Fibroblast of the conjunctiva (primary cell): ENCODE data around the gene LRRC63.
"Not testable (repeated sequence)": the region's sequence is repeated elsewhere in the genome, so short reads cannot be mapped to it uniquely, and the experiment has no call there.

Experiments
- DNase-seq: peaks from one replicate; pipeline ENCODE4 v3.0.0-alpha.2; 2010; ENCODE audit warnings: low read depth

The LRRC63 gene, protein sequence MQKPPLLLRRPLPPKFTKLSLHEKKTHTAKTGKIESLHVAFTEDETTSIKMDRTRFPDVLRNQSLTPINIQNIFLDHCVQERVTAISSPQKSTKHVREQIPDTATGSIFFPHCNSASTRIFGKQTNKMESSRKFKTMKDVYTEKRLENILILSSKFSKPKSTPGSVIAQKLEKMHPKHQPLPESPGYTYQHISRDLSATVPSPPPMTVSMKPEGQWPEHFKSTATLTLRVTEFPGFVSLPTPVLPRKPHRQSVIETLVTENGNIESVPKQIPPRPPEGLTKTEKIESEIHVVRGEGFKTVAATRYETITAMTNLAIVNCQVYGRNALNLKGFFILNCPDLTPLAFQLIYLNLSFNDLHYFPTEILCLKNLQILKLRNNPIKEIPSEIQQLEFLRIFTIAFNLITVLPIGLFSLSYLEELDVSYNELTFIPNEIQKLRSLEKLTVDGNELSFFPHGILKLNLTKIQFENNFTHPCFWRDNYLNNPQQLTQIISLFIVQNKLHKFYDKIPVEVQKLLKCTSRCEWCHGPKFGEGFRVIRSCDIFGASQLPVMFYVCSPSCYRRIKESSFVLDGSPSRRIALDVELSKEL

DNA sequence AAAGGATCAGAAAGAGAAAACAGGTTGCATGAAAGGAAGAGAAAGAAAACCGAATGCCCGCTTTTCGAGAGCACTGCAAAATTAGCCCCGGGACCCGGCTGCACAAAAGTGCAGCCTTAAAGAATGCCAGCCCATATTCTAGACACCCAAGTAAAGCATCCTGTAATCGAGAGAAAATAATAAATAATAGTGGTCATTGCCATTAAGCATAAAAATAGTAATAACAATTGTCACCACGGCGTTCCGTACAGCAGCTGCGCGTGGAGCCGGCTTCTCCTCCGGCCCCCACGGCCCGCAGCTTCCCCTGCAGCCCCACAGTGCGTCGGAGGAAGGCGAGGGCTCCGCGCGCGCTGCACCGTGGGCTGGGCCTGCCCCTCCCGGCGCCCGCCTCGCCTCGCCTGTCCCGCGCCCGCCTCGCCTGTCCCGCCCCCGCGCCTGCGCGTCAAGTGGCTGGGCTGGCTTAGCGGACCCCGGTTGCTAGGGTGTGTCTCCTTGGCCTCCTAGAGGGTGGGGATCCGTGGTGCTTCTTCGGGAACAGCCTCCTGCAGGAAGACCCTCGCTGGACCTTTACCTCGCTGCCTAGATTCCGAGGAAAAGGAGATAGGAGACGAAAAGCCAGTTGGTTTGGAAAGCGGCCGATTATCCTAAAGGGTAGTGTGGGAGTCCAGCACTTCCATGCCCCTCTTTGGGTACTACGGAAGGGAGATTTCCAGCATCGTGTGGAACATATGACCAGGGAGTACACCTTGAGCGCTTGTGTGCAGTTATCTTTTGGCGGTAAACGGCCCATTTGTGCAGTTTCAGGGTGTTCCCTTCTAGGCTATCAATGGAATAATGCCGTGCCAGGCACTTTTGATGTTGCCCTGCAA is at the start of gene LRRC63:
Gene LRRC63, plus strand, starts transcription at position 446 of the 869 bp plus-strand sequence. CDS start 1,107 bp downstream, outside the sequence.
- peak; percentile 26 for DNase-seq

DNA sequence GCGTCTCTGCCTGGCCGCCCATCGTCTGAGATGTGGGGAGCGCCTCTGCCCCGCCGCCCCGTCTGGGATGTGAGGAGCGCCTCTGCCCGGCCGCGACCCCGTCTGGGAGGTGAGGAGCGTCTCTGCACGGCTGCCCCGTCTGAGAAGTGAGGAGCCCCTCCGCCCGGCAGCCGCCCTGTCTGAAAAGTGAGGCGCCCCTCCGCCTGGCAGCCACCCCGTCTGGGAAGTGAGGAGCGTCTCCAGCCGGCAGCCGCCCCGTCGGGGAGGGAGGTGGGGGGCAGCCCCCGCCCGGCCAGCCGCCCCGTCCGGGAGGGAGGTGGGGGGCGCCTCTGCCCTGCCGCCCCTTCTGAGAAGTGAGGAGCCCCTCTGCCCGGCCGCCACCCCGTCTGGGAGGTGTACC is 49.0 kb upstream of the LRRC63 start:
- DNase-seq = not testable (repeated sequence)

DNA sequence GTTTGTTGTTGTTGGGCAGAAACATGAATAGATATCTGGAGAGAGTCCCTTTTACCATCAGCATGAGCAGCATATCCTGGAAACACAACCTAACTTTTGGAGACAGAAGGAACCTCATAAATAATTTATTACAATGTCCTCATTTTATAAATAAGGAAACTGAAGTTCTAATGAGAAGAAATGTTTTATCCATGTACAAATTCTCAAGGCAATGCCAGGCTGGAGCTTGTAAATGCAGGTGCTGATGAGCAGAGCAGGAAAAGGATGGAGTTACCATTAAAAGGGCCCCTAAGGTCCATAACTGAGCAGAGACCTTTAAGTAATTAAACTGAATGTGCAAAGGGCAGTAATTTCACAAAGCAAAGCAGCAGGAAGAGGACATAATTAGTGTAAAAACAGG is 47.1 kb upstream of the LRRC63 start:
- no peak for DNase-seq

DNA sequence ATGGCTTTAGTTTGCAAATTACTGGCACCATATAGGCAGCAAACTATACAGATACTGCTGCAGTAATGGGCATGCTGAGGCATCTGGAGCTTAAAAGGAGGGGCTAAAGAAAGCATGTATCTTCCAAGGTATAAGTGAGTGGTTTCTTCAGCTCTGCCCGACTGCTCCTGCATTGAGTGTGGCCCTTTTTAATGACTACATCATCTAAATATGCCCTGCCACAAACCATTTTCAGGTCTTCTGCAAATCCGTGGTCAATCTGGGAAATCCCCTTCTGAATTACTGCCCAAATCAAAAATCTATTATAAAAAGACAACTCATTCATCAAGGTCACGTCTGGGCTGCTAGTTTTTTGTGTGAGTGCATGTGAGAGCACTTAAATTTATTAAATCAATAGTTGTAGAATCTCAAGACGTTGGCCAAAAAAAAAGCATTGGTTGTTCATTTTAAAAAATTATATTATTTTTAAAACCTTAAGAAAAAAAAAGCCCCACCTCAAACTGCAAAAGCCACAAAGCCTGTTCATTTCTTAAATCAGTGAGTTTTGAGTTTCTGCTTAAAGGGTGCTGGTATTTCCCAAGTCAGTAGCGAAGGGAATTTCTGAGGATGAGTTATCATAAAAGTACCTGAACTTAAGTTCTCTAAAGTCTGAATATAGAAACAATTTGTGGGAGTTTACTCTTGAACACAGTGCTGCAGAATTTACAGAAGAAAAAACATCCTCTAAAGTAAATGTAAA is 46.1 kb upstream of the LRRC63 start:
- DNase-seq = no peak

DNA sequence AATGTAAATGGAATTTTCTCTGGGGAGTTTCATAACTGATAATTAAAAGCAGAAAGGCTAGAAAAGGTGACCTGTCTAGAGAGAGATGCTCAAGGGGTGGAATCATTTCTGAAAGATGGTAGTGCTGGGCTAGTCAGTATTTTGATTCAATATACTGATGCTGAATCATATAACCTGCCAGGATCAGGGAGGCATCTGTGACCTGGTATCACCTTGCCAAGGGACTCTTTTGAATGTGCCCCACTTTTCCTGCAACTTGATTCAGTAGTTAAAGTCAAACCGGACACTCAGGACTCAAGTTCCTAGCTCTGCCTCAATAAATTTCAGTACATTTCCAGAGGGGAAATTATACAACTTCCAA is 45.5 kb upstream of the LRRC63 start:
- no peak for DNase-seq

DNA sequence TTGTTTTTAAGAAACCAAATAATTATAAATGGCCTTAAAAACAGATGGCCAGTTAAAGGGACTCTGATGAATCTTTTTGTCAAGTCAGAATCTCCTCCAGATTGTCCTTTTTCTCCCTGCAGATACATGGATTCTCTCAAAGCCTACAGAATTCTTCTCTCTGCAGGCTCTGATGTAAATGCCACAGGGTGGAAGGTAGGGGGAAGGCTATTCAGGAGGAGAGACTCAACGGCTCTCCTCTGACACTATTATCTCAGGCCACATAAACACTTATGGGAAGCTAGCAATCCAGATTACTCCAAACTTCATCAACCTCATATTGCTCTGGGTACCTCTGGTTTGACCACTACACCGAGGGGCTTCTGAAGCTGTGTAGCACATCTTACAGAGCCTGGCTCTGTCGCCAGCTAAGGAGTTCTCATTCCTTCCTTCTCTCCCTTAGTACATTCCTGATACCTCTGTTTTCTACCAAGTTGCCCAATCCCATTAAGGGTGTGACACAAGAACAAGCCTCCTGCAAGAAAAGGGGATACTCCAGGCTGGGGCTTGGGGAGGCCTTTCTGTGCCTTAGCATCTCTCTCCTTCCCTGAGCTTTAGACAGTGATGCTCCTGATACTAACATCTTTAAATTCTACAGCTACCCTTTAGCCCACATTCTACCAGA is 44.6 kb upstream of the LRRC63 start:
- DNase-seq = no peak

DNA sequence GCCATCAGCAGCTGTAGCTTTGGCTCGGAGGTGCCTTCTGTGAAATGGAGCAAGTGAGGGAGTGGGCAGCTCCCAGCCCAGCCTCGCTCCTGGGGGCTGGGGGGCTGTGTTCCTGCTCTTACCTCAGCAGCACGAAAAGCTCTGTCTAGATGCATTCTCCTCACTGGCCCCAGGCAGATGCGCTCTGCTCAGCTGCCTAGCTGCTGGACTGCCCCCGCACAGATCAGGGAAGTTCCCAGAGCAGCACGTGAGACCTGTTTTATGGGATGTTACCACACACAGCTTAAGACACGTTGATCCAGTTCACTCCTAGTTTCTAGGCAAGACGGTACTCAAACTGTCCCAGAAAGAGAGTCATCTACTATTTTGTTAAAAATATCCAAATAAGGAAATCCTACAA is 43.4 kb upstream of the LRRC63 start:
- no peak for DNase-seq

DNA sequence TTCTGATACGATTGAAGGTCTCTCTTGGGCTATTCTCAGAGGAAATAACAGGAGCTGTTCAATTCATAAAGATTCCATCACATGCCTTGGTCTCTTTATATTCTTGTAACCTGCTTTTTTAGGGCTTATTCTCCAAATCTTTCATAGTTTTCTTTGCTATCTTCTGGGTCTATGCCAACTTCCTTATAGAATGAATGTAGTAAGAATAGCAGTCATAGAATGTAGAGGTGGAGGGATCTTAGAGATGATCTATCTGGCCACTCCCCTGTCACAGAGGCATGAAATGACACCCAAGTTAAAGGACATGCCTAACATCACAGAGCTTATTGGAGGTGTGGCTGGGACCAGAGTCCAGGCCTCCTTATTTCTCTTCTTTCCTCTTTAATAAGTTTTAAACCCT is 42.9 kb upstream of the LRRC63 start:
- no peak for DNase-seq

DNA sequence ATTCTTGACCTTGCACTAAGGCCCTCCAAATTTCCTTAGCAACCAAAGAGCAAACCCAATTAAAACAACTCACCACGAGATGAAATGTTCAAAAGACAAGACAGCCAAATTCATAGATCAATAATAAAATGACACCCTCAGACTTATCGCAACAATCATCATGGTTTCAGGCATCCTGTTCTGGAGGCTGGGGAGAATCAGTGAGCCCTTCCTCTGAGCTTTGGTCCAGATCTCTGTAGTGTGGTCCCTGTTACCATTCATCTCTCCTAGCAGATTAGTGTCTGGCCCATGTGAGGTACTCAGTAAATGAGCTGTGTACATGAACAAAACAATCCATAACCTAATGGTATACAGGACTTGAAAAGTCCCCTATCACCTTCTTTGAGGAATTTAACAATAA is 42.0 kb upstream of the LRRC63 start:
- no peak for DNase-seq

DNA sequence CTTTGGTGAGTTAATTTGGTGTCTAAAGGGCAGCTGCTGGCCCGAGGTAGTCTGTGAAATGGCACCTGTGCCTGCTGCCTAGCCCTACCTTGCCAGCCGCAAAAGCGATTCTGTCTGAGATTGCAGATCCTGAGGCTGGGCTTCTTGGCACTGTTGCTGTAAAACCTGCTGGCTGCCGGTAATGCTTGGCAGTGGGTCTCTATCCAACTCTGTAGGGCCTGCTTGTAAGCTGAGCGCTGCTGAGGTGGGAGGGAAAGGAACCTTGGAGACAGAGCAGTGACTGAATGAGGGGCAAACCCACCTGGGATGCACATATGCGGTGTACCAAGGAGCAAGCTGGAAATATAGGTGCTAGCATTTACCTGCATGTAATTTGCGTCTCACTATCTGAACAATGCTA is 41.5 kb upstream of the LRRC63 start:
- no peak for DNase-seq

DNA sequence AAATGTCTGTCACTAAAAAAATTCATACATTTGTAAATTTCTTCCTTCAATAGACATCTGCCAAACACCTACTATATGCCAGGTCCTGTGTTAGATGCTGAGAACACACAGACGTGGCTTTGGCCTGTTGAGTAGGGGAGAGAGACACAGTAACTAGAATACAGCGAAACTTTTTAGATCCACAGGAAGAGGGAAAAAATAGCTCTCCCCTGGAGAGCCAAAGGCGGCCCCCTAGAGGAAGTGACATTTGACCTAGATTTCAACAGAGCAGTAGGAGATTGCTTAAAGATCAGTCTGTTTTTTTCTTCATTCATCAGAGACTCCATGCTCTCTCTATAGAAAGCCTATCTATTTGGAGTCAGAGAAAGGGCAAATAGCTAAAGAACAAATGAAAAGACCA is 41.0 kb upstream of the LRRC63 start:
- no peak for DNase-seq

DNA sequence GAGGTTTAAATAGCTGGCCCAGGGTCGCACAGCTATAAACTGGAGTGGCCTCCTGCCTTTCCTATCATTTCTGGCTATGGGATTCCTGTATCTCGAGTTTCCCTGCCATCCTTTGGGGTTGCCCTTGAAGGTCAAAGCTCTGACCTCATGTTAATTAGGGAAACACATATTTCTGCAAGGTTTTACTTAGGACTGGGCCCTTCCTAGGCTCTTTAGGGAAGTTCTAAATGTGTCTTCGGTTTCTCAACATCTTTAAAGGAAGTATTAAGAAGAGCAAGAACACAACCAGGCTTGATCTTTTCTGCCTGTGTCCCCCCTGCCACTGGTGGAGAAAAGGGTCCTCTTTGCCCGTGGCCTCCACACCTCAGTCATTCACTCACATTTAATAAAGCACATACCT is 40.5 kb upstream of the LRRC63 start:
- no peak for DNase-seq

DNA sequence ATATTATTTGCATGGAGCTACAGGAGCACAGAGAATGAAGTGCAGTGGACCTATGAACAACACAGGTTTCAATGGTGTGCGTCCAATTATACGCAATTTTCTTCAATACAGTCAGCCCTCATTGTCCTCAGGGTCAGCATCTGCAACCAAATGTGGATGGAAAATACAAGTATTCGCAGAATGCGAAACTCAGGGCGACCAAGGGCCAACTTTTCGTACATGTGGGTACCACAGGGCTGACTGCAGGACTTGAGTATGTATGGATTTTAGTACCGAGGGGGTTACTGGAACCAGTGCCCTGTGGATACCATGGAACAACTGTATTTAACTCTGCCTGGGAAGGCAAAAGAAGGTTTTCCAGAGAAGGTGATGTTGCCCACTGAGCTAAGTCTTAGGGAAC is 40.0 kb upstream of the LRRC63 start:
- DNase-seq = no peak

DNA sequence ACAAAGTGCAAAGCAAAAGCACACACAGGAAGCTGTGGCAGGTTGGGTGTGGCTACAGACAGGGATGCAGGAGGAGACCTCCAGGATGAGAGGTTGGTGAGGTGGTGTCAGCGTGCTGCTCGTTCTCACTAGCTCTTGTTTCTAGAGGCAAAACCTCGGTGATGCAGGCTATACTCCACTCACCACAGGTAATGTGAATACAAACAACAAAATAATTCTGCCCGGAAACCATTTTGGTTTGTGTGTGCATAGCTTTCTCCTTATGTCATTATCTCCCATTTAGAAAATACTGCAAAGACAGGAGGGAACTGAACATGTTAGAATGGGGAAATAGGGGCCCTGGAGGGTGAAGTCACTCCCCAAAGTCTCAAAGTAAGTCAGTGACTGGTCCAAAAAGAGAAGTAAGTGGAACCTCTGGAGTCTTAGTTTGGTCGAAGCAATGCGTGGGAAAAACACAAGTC is 39.2 kb upstream of the LRRC63 start:
- DNase-seq = no peak

DNA sequence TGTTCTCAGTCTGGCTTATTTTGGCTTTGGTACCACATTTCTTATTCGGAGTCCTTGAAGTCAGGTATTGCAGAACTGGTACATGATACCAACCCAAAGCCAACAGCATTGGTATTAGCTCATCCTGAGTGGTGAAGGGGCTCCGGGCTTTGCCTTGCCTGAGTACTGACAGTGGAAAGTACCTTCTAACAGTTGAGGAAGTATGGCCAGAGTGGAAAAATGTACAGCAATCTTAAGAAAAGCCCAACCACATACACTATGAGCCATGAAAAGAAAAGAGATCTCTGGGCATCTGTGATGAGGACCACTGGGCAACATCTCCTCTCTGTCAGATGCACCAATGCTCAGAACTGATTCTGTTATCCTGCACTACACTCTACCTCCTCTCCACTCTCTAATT is 38.1 kb upstream of the LRRC63 start:
- DNase-seq = no peak

DNA sequence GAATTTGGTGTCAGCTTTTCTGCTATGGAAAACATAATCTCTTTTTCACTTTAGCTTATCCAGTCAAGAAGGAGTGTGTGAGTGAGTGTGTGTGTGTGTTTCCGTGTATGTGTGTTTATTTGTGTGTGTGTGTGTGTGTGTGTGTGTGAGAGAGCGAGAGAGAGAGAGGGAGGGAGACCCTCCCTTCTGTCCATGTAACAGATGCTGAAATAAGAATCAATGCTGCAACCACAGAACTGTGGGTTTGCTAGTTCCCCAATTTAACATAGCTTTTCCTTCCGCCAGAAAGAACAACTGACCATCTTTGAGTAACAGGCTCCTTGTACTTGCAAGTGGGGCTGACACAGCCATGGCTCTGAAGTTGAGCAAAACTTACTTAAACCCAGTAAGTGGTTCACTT is 35.0 kb upstream of the LRRC63 start:
- DNase-seq = no peak

DNA sequence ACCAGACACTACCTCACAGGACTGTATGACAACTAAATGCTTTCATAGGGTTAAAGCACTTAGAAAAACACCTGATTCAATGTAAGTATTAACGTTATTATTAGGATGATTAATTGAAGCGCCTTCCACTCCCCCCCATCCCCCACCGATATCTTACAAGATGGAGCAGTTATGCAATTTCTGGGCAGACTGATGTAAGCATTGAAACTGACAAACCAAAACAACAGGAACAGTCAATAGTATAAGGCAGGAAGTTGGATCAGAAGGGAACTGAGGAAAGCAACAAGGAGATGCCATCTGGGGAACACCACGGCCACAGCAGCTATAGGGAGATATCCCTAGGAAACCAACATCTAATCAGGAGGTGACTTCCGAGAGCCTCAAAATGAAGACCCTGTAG is 33.6 kb upstream of the LRRC63 start:
- DNase-seq = no peak

DNA sequence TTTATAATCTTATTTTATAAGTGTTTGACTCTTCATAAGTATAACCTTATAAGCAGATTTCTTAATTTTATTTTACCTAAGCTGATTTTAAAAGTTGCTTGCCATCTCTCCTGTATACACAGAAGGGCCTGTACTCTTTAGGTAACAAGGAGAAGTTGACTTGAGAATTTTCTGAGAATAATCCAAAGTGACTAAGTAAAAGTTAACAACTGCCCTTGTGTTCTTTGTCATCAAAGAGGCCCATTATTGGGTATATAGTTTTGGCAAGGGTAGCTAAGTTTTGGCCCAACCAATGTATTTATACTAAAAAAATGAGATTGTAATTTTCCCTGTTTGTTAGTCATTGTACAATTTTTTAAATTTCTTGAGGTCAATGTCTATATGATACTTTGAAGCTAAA is 32.9 kb upstream of the LRRC63 start:
- no peak for DNase-seq

DNA sequence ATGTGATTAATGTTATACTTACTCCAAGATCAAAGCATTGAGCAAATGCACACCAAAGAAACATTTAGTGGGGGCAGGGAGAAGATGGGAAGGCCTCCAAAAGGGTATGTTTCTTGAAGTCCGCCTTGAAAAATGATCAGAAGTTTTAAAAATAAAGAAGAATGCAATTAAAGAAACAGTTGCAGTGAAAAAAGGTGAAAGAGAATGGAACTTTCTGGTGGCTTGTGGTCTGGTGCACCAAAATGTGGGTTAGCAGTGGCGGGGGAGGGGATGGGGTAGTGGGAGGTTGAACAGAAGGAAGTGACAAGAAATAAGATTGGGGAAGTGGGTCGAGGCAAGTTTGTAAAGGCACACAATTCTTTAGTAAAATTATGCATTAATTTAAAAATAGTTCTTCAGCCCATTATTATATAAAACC is 32.2 kb upstream of the LRRC63 start:
- DNase-seq = no peak

DNA sequence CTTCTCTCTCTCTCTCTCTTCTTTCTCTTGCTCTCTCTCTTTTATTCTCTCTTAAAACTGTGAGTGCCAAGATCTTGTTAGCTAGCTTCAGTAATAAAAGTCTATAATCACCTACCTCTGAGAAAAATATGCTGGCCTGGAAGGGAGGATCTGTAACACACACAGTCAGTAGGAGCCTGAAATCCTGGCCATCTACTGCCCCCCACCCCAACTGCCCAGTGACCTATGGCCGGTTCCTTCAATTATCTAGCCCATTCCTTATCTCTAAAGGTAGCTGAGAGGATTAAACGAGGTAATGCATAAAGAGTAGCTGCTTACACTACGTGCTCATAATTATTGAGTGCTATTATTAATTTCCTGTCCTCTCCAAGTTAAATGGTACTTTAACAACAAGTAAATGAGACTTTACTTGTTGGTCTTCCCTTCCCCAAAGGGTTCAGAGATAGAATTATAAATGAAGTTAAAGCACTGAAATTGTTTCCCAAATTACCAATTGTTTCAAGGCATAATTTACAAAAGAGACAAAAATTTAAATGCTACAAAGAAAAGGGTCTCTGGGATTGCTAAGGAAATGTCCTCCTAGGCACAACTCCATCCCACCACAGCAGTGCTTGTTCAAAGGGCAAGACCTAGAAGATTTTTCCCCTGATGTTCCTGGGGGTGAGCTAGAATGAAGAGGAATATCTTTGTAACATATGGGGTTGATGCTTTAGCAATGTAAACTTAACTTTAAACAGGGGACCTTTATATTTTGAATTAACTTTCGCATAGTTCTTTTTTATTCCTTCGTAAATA is 31.6 kb upstream of the LRRC63 start:
- no peak for DNase-seq

DNA sequence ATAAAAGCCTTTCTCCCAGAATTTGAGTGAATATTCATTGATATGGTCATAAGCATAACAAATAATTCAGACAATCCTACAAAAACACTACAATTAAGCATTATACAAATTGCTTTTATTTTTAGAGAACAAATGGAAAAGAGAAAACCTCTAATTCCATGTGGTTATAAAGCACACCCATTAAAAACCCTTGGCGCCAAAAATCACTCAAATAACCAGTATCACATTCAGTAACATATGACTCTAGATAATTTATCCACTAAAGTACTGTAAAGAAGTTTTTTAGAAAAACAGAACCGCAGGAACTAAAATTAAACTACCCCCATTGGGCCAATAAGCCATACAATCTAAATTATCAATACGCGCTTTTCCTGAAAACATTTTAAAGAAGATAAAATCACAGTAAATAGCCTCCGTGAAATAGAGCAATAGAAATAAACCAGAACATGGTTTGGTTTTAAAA is 30.3 kb upstream of the LRRC63 start:
- no peak for DNase-seq
